Prostate gland (tissue), 2 donors: ENCODE results near the gene LTO1.

Source experiments
- POLR2A ChIP-seq: fragments of 450-650 bp; IDR thresholded peaks from one replicate; pipeline ENCODE4 v1.6.1; 2016; ENCODE audit warnings: antibody characterized with exemption, mild to moderate bottlenecking
- POLR2AphosphoS5 ChIP-seq: sonication (generic); formaldehyde crosslinking; IDR thresholded peaks from one replicate; pipeline ENCODE4 v1.6.1; 2017; ENCODE audit warnings: antibody characterized with exemption
- TF ChIP-seq, protein P1 (sequence below), 4 experiments: fragments of 200-600 bp in 2 of 4; fragments of 450-650 bp in 2 of 4; sonication (generic) in 2 of 4; IDR thresholded peaks; 1 replicate in 3 of 4; 2 replicates in 1 of 4; pipeline ENCODE4 v1.5.1; 2016 to 2019; ENCODE audit warnings: antibody characterized with exemption in 4 of 4, mild to moderate bottlenecking in 2 of 4, moderate library complexity in 2 of 4

DNA sequence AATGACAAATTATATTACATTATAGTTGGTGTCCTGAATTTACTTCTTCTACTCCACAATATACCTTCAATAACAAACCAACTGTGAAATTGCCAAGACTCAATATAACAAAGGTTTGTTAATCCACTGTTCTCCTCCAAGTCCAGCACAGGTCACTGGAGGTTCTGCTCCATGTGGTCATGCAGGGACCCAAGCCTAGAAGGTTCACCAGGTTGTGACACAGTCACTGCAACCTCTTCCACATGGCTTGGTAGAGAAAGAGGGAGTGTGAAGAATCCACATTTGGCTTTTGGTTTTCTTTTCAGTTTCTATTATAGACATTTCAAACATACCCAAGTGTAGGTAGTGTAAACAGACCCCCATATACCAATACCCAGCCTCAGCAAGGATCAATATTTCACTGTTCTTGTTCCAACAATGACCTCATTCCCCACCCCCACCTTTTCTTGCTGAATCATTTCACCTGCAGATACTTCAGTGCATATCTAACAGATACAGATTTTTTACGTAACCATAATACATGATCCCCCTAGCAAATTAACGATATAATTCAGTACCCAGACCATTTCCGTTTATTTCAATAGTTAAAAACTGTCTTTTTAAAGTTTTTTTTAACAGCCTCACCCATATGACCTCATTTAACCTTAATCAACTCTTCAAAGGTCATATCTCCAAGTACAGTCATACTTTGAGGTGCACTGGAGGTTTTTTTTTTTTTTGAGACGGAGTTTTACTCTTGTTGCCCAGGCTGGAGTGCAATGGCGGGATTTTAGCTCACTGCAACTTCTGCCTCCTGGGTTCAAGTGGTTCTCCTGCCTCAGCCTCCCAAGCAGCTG, 14.5 kb upstream of the LTO1 start:
- TF ChIP-seq, protein P1, sequence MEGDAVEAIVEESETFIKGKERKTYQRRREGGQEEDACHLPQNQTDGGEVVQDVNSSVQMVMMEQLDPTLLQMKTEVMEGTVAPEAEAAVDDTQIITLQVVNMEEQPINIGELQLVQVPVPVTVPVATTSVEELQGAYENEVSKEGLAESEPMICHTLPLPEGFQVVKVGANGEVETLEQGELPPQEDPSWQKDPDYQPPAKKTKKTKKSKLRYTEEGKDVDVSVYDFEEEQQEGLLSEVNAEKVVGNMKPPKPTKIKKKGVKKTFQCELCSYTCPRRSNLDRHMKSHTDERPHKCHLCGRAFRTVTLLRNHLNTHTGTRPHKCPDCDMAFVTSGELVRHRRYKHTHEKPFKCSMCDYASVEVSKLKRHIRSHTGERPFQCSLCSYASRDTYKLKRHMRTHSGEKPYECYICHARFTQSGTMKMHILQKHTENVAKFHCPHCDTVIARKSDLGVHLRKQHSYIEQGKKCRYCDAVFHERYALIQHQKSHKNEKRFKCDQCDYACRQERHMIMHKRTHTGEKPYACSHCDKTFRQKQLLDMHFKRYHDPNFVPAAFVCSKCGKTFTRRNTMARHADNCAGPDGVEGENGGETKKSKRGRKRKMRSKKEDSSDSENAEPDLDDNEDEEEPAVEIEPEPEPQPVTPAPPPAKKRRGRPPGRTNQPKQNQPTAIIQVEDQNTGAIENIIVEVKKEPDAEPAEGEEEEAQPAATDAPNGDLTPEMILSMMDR (IDR thresholded peaks at IDR 0.05): no peak
- TF ChIP-seq POLR2A (no peak), POLR2AphosphoS5 (no peak)
